ENCODE results near the gene MRPL33. TPM values are rescaled to one million over a fixed set of nuclear protein-coding genes. Genes with fewer than 3 reads are reported as not detected.

MRPL33 gene
- total and polyA plus RNA-seq, 2 of the 13 experiments (the other 11 are each of a cell fraction or from before 2014, with no cell fraction given) = 69.7 to 218 TPM

GRCh38 chr2:27752551-27753237, 18.8 kb upstream of the MRPL33 start (continued):
- TF ChIP-seq ZNF512B (CRISPR knock-in tag; IDR thresholded peaks at IDR 0.05; ENCODE audit: borderline replicate concordance) = no peak
- TF ChIP-seq BCL6 (CRISPR knock-in tag; IDR thresholded peaks at IDR 0.05) = peak; percentile 50
- TF ChIP-seq ZNF460 (CRISPR knock-in tag; IDR thresholded peaks at IDR 0.05; ENCODE audit: borderline replicate concordance) = no peak
- TF ChIP-seq MBD4 (IDR thresholded peaks at IDR 0.05; ENCODE audit: borderline replicate concordance, low read length) = no peak; the same call in 1 of the 2 replicates
- no peak for TF ChIP-seq ZNF234 (CRISPR knock-in tag; conservative IDR thresholded peaks at IDR 0.05)
- peak; percentile 1; the same call in 1 of the 2 replicates for TF ChIP-seq HIC2 (CRISPR knock-in tag; IDR thresholded peaks at IDR 0.05; ENCODE audit: low read depth)
- TF ChIP-seq ZNF788 (CRISPR knock-in tag; IDR thresholded peaks at IDR 0.05; ENCODE audit: borderline replicate concordance) = peak; percentile 47; the same call in 1 of the 2 replicates
- 0 out of 2 replicates have a peak, but pooled peaks have one; percentile 23 for TF ChIP-seq FOXA3 (CRISPR knock-in tag; IDR thresholded peaks at IDR 0.05)
- no peak for TF ChIP-seq RORA (CRISPR knock-in tag; IDR thresholded peaks at IDR 0.05)
- TF ChIP-seq MXD3 (CRISPR knock-in tag; IDR thresholded peaks at IDR 0.05) = peak; percentile 55; the same call in 1 of the 2 replicates
- peak; percentile 68; the same call in 1 of the 2 replicates for TF ChIP-seq ZNF564 (CRISPR knock-in tag; IDR thresholded peaks at IDR 0.05)
- TF ChIP-seq SYNCRIP (IDR thresholded peaks at IDR 0.05; ENCODE audit: insufficient read depth, low read depth, low read length) = no peak
- no peak for TF ChIP-seq ZBTB20 (CRISPR knock-in tag; IDR thresholded peaks at IDR 0.05; ENCODE audit: borderline replicate concordance, low read depth)
- TF ChIP-seq STAG1 (CRISPR knock-in tag; IDR thresholded peaks at IDR 0.05) = no peak
- no peak for TF ChIP-seq WIZ (CRISPR knock-in tag; IDR thresholded peaks at IDR 0.05)
- TF ChIP-seq KLF9 (CRISPR knock-in tag; IDR thresholded peaks at IDR 0.05; ENCODE audit: low read depth) = no peak
- TF ChIP-seq ZNF34 (CRISPR knock-in tag; IDR thresholded peaks at IDR 0.05; ENCODE audit: borderline replicate concordance) = no peak; the same call in 1 of the 2 replicates
- no peak for TF ChIP-seq ZNF317 (CRISPR knock-in tag; IDR thresholded peaks at IDR 0.05)
- TF ChIP-seq GMEB1 (CRISPR knock-in tag; IDR thresholded peaks at IDR 0.05; ENCODE audit: borderline replicate concordance) = no peak; the same call in 1 of the 2 replicates
- TF ChIP-seq ZNF740 (CRISPR knock-in tag; IDR thresholded peaks at IDR 0.05) = 0 out of 2 replicates have a peak, but pooled peaks have one; percentile 13
- TF ChIP-seq ETV6 (CRISPR knock-in tag; conservative IDR thresholded peaks at IDR 0.05) = no peak
- no peak for TF ChIP-seq ZNF160 (CRISPR knock-in tag; IDR thresholded peaks at IDR 0.05)
- no peak; the same call in 1 of the 2 replicates for TF ChIP-seq KLF11 (CRISPR knock-in tag; IDR thresholded peaks at IDR 0.05)
